ENCODE data around the gene YBX2.

The YBX2 gene

GRCh38 chr17:7282752-7283321, 11.6 kb downstream of the YBX2 start:
- H3K36me3 ChIP-seq (ENCODE audit: control insufficient read depth, insufficient read depth, low read length), result peaks cover 33% of the 10 kb centered on the region
- peaks cover 9% of the 10 kb centered on the region for H3K27me3 ChIP-seq (ENCODE audit: control insufficient read depth, insufficient read depth, low read length)
- H3K9me3 ChIP-seq (ENCODE audit: control insufficient read depth, insufficient read depth, low read depth, low read length), result no peaks in the 10 kb centered on the region
- H3K27ac ChIP-seq (ENCODE audit: low read depth, low read length), result no peak overlapping the region
- peaks cover 11% of the 10 kb centered on the region for H3K4me1 ChIP-seq (ENCODE audit: control insufficient read depth, insufficient read depth, low read length)
- H3K4me3 ChIP-seq (ENCODE audit: low read depth, low read length), result peak overlapping the region; percentile 77
- H3K9ac ChIP-seq (ENCODE audit: low read length), result peak overlapping the region; percentile 73

DNA sequence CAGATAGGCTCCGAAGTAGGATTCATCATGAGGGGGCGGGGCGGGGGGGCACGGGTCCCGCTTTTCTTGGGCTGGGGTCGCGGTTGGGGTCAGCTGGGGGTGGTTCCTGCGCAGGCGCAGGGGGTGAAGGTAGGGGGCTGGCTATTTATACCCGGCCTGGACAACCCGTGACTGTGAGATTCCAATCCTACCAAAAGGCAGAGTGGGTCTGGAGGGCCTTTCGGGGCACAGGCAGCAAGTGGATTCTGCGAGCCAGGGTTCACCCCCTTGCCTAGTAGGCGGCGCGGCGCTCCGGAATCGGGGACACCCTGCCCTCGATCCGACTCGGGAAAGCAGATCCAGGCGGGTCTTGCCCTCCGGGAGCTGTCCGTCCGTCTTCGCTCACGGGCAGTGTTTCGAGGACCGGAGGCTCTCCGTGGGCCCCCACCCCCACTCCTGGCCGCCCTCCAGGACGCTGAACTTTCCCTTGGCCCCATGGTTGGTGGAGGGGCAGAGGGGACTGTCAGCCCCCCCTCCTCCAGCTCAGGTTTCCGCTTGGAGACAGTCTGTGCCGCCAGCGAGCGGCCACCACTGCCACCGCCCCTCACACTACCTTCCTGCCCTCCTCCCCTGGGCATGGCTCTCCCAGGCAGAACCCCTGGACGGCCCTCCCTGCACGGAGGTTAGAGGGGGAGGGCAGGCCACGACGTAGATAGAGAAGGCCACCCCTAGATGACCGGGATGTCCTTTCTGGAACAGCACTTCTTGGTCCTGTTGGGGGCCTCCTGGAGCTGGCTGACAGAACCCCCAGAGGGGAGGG, 12.3 kb downstream of the YBX2 start:
- Histone ChIP-seq H3K36me3 (ENCODE audit: control insufficient read depth, insufficient read depth, low read length) (peaks cover 27% of the 10 kb centered on the region), H3K9me3 (ENCODE audit: control insufficient read depth, insufficient read depth, low read depth, low read length) (no peaks in the 10 kb centered on the region), H3K4me1 (ENCODE audit: control insufficient read depth, insufficient read depth, low read length) (peaks cover 11% of the 10 kb centered on the region), H3K27ac (ENCODE audit: low read depth, low read length) (no peak overlapping the region), H3K4me3 (ENCODE audit: low read depth, low read length) (peak overlapping the region; percentile 77), H3K9ac (ENCODE audit: low read length) (peak overlapping the region; percentile 73), H3K27me3 (ENCODE audit: control insufficient read depth, insufficient read depth, low read length) (peaks cover 9% of the 10 kb centered on the region)

DNA sequence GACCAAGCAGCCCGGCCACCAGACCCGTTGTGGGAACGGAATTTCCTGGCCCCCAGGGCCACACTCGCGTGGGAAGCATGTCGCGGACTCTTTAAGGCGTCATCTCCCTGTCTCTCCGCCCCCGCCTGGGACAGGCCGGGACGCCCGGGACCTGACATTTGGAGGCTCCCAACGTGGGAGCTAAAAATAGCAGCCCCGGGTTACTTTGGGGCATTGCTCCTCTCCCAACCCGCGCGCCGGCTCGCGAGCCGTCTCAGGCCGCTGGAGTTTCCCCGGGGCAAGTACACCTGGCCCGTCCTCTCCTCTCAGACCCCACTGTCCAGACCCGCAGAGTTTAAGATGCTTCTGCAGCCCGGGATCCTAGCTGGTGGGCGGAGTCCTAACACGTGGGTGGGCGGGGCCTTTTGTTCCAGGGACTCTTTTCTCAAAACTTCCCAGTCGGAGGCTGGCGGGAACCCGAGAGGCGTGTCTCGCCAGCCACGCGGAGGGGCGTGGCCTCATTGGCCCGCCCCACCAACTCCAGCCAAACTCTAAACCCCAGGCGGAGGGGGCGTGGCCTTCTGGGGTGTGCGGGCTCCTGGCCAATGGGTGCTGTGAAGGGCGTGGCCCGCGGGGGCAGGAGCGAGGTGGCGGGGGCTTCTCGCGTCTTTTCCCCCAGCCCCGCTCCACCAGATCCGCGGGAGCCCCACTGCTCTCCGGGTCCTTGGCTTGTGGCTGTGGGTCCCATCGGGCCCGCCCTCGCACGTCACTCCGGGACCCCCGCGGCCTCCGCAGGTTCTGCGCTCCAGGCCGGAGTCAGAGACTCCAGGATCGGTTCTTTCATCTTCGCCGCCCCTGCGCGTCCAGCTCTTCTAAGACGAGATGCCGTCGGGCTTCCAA, 13.1 kb downstream of the YBX2 start, which contains the start of gene SLC2A4:
TSS of gene SLC2A4 (plus strand) at position 645 of the 879 bp plus-strand sequence. CDS start at position 862, 217 bp downstream.
- Histone ChIP-seq H3K9me3 (ENCODE audit: control insufficient read depth, insufficient read depth, low read depth, low read length) (no peaks in the 10 kb centered on the region), H3K27ac (ENCODE audit: low read depth, low read length) (no peak within 1 kb of the TSS), H3K4me1 (ENCODE audit: control insufficient read depth, insufficient read depth, low read length) (peaks cover 11% of the 10 kb centered on the region), H3K36me3 (ENCODE audit: control insufficient read depth, insufficient read depth, low read length) (peaks cover 23% of the 10 kb centered on the region), H3K9ac (ENCODE audit: low read length) (peak within 1 kb of the TSS; percentile 73), H3K27me3 (ENCODE audit: control insufficient read depth, insufficient read depth, low read length) (peaks cover 9% of the 10 kb centered on the region), H3K4me3 (ENCODE audit: low read depth, low read length) (peak within 1 kb of the TSS; percentile 77)

DNA sequence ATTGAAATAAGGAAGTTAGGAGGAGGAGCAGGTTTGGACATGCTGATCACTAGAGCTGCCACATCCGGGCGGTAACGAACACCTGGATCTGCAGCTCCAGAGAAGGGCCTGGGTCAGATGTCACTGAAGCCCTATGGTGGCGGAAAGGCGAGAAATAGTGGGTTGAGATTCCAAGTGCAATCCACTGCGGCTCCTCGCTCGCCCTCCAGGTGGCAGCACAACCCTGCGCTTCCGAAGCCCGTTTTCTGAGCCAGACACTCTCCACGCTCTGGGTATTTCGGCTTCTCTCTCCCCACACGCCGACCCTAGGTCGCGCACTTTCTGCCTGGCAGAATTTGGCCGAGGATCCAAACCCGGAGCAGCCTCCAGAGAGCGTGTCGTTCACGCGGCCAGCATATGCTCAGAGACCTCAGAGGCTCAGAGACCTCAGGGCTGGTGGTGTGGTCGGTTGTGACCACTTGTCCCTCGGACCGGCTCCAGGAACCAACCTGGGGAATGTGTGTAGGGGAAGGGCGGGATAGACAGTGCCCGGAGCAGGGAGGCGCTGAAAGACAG, 13.8 kb downstream of the YBX2 start:
- Histone ChIP-seq H3K27me3 (ENCODE audit: control insufficient read depth, insufficient read depth, low read length) (peaks cover 9% of the 10 kb centered on the region), H3K9me3 (ENCODE audit: control insufficient read depth, insufficient read depth, low read depth, low read length) (no peaks in the 10 kb centered on the region), H3K27ac (ENCODE audit: low read depth, low read length) (no peak overlapping the region), H3K36me3 (ENCODE audit: control insufficient read depth, insufficient read depth, low read length) (peaks cover 16% of the 10 kb centered on the region), H3K9ac (ENCODE audit: low read length) (peak overlapping the region; percentile 56), H3K4me3 (ENCODE audit: low read depth, low read length) (peak overlapping the region; percentile 77), H3K4me1 (ENCODE audit: control insufficient read depth, insufficient read depth, low read length) (peaks cover 11% of the 10 kb centered on the region)

- Histone ChIP-seq H3K9ac (ENCODE audit: low read length) (no peak overlapping the region), H3K27ac (ENCODE audit: low read depth, low read length) (no peak overlapping the region), H3K4me3 (ENCODE audit: low read depth, low read length) (no peak overlapping the region), H3K27me3 (ENCODE audit: control insufficient read depth, insufficient read depth, low read length) (peaks cover 9% of the 10 kb centered on the region), H3K4me1 (ENCODE audit: control insufficient read depth, insufficient read depth, low read length) (peaks cover 11% of the 10 kb centered on the region), H3K9me3 (ENCODE audit: control insufficient read depth, insufficient read depth, low read depth, low read length) (no peaks in the 10 kb centered on the region), H3K36me3 (ENCODE audit: control insufficient read depth, insufficient read depth, low read length) (peaks cover 6% of the 10 kb centered on the region; the same call in 1 of the 2 replicates)
Observed at GRCh38 chr17:7279448-7279847, 15.0 kb downstream of the YBX2 start.

GRCh38 chr17:7266784-7267183, 27.7 kb downstream of the YBX2 start:
- Histone ChIP-seq H3K9me3 (ENCODE audit: control insufficient read depth, insufficient read depth, low read depth, low read length) (no peaks in the 10 kb centered on the region), H3K27me3 (ENCODE audit: control insufficient read depth, insufficient read depth, low read length) (peaks cover 18% of the 10 kb centered on the region; the same call in 1 of the 2 replicates), H3K4me1 (ENCODE audit: control insufficient read depth, insufficient read depth, low read length) (peaks cover 7% of the 10 kb centered on the region; the same call in 1 of the 2 replicates), H3K27ac (ENCODE audit: low read depth, low read length) (no peak overlapping the region), H3K9ac (ENCODE audit: low read length) (no peak overlapping the region), H3K4me3 (ENCODE audit: low read depth, low read length) (no peak overlapping the region), H3K36me3 (ENCODE audit: control insufficient read depth, insufficient read depth, low read length) (no peaks in the 10 kb centered on the region)

- Histone ChIP-seq H3K27me3 (ENCODE audit: control insufficient read depth, insufficient read depth, low read length) (peaks cover 29% of the 10 kb centered on the region; the same call in 1 of the 2 replicates), H3K36me3 (ENCODE audit: control insufficient read depth, insufficient read depth, low read length) (peaks cover 17% of the 10 kb centered on the region), H3K9ac (ENCODE audit: low read length) (peak overlapping the region; percentile 53), H3K4me3 (ENCODE audit: low read depth, low read length) (peak overlapping the region; percentile 92), H3K27ac (ENCODE audit: low read depth, low read length) (peak overlapping the region; percentile 0; the same call in 1 of the 2 replicates), H3K4me1 (ENCODE audit: control insufficient read depth, insufficient read depth, low read length) (peaks cover 7% of the 10 kb centered on the region), H3K9me3 (ENCODE audit: control insufficient read depth, insufficient read depth, low read depth, low read length) (no peaks in the 10 kb centered on the region)
Observed at GRCh38 chr17:7263801-7264078, 30.7 kb downstream of the YBX2 start.

- Histone ChIP-seq H3K36me3 (ENCODE audit: control insufficient read depth, insufficient read depth, low read length) (peaks cover 23% of the 10 kb centered on the region), H3K27ac (ENCODE audit: low read depth, low read length) (peak overlapping the region; percentile 45; the same call in 1 of the 2 replicates), H3K27me3 (ENCODE audit: control insufficient read depth, insufficient read depth, low read length) (peaks cover 29% of the 10 kb centered on the region; the same call in 1 of the 2 replicates), H3K9ac (ENCODE audit: low read length) (peak overlapping the region; percentile 53), H3K9me3 (ENCODE audit: control insufficient read depth, insufficient read depth, low read depth, low read length) (no peaks in the 10 kb centered on the region), H3K4me3 (ENCODE audit: low read depth, low read length) (peak overlapping the region; percentile 92), H3K4me1 (ENCODE audit: control insufficient read depth, insufficient read depth, low read length) (peaks cover 7% of the 10 kb centered on the region)
Observed at GRCh38 chr17:7262935-7263800, 31.3 kb downstream of the YBX2 start.

- H3K9me3 ChIP-seq (ENCODE audit: control insufficient read depth, insufficient read depth, low read depth, low read length), result no peaks in the 10 kb centered on the region
- peak within 1 kb of the TSS; percentile 92 for H3K4me3 ChIP-seq (ENCODE audit: low read depth, low read length)
- H3K9ac ChIP-seq (ENCODE audit: low read length), result peak within 1 kb of the TSS; percentile 91
- peaks cover 29% of the 10 kb centered on the region; the same call in 1 of the 2 replicates for H3K27me3 ChIP-seq (ENCODE audit: control insufficient read depth, insufficient read depth, low read length)
- peak within 1 kb of the TSS; percentile 99 for H3K27ac ChIP-seq (ENCODE audit: low read depth, low read length)
- H3K36me3 ChIP-seq (ENCODE audit: control insufficient read depth, insufficient read depth, low read length), result peaks cover 28% of the 10 kb centered on the region
- peaks cover 7% of the 10 kb centered on the region for H3K4me1 ChIP-seq (ENCODE audit: control insufficient read depth, insufficient read depth, low read length)
Observed at GRCh38 chr17:7262192-7262934, 32.1 kb downstream of the YBX2 start, which contains the start of gene CLDN7. TSS of gene CLDN7 (minus strand) at chr17:7262478. CDS start at chr17:7262043, 435 bp downstream.

All from HUES6 (cell line).